Right forelimb (tissue), 1 donor: ENCODE results near the gene VPS37D.
"Not testable (repeated sequence)": the region's sequence is repeated elsewhere in the genome, so short reads cannot be mapped to it uniquely, and the experiment has no call there.

Experiments
- DNase-seq: peaks from one replicate; pipeline ENCODE4 v3.0.0-alpha.2; 2018

The VPS37D gene

GRCh38 chr7:73646785-73647724 lies 20.6 kb upstream of the VPS37D start:
- DNase-seq, result no peak

DNA sequence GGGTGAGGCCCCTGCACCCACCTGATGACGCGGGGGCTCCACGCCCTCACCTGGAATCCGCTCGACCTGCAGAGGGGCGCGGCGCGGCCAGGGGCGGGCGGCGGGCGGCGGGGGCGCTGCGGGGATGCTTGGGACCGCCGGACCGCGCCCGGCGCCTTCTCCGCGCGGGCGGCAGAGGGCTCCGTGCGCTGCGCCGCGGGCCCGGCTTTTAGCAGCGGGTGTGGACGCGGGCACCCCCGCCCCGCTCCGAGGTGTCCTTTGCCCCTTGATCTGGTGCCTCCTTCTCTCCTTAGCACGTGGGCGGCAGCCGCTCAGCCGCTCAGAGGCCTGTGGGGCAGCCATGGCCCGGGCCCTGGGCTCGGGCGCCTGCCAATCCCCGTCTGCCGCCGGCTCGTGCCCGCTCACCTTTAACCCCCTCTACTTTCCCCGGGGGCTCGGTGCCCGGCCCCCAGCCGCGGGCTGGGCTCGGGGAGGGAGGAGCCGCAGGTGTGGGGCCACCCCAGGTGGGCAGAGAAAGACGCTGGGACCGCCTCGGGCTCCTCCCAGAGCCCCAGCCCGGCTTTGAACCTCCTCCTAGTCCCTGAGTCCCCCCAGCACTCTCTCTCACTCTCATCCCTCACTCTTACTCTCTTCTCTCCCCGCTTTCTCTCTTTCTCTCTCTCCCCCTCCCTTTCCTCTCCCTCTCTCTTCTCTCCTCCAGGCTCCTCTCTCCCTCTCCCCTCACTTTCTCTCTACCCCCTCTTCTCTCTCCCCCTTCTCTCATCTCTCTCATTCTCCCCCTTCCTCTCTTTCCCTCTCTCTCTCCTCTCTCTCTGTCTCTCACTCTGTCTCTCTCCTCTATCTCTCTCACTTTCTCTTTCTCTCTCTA lies 19.7 kb upstream of the VPS37D start:
- no peak for DNase-seq

DNA sequence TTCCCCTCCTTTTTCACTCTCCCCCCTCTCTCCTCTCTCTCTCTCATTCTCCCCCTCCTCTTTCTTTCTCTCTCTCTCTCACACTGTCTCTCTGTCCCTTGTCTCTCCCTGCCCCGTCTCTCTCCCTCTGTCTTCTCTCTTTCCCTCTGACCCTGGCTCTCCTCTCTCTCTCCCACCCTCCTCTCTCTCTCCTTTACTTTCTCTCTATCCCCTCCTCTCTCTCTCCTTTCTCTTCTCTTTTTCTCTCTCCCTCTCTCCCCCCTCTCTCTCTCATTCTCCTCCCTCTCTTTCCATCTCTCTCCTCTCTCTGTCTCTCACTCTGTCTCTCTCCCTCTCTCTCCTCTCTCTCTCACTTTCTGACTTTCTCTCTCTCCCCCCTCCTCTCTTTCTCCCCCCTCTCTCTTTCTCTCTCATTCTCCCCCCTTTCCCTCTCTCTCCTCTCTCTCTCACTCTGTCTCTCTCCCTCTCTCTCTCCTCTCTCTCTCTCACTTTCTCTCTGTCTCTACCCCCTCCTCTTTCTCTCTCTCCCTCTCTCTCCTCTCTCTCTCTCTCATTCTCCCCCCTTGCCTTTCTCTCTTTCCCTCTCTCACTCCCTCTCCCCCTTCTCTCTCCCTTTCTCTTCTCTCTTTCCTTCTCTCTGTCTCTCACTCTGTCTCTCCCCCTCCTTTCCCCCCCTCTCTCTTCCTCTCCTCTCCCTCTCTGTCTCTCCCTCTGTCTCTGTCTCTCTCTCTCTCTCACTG lies 18.9 kb upstream of the VPS37D start:
- DNase-seq, result no peak

GRCh38 chr7:73649576-73649975 lies 18.1 kb upstream of the VPS37D start:
- no peak for DNase-seq

DNA sequence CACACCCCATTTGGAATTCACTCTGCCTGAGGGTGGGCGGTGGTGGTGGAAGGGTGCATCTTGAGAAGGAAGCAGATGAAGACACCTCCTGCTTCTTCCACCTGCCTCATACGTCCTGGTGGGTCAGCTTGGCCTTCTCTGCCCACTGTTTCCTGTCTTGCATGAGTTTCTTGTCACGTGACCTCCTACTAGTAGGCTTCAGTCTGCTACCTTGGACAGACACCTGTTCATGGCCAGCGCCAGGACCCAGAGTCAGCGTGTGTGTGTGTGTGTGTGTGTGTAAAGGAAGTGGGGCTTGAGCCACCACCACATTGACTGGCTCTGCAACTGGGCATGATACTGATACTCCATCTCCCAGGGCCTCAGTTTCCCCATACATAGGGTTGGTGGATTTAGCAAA lies 17.1 kb upstream of the VPS37D start:
- DNase-seq, result no peak

- DNase-seq, result no peak
Observed at GRCh38 chr7:73652541-73652949, 15.1 kb upstream of the VPS37D start.

DNA sequence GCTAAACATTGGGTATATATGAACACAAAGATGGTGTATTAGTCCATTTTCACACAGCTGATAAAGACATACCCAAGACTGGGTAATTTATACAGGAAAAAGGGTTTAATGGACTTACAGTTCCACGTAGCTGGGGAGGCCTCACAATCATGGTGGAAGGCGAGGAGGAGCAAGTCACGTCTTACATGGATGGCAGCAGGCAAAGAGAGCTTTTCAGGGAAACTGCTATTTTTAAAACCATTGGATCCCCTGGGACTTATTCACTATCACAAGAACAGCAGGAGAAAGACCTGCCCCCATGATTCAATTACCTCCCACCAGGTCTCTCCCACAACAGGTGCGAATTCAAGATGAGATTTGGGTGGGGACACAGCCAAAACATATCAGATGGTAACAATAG lies 12.3 kb upstream of the VPS37D start:
- not testable (repeated sequence) for DNase-seq

GRCh38 chr7:73659983-73660382 lies 7.6 kb upstream of the VPS37D start:
- DNase-seq, result no peak

DNA sequence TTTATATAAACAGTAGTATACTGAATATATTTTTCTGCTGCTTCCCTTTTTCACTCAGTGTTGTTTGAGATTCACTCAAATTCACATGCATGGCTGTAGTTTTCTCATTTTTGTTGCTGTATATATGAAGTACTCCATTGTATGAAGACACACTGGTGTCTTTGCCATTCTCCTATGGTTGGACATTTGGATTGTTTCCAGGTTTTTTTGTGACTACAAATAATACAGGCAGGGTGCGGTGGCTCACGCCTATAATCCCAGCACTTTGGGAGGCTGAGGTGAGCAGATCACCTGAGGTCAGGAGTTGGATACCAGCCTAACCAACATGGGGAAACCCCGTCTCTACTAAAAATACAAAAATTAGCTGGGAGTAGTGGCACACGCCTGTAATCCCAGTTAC lies 7.0 kb upstream of the VPS37D start:
- not testable (repeated sequence) for DNase-seq

GRCh38 chr7:73663033-73663432 lies 4.6 kb upstream of the VPS37D start:
- no peak for DNase-seq

- no peak for DNase-seq
Observed at GRCh38 chr7:73668103-73668885, 663 bp downstream of the VPS37D start.

GRCh38 chr7:73668886-73669230 lies 1.2 kb downstream of the VPS37D start:
- DNase-seq, result no peak

DNA sequence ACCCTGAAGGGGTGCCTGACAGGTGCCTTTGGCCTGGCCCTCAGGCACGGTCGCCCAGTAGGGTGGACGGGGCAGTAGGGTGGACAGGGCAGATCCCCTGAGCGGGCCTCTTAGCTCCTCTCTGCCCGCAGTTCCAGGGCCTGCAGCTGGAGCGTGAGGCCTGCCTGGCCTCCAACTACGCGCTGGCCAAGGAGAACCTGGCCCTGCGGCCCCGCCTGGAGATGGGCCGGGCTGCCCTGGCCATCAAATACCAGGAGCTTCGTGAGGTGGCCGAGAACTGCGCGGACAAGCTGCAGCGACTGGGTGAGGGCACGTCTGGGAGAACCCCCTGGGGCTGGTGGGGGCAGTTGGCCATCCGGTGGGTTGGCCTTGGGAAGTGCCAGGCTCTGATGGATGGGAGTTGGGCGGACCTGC lies 1.7 kb downstream of the VPS37D start:
- no peak for DNase-seq

DNA sequence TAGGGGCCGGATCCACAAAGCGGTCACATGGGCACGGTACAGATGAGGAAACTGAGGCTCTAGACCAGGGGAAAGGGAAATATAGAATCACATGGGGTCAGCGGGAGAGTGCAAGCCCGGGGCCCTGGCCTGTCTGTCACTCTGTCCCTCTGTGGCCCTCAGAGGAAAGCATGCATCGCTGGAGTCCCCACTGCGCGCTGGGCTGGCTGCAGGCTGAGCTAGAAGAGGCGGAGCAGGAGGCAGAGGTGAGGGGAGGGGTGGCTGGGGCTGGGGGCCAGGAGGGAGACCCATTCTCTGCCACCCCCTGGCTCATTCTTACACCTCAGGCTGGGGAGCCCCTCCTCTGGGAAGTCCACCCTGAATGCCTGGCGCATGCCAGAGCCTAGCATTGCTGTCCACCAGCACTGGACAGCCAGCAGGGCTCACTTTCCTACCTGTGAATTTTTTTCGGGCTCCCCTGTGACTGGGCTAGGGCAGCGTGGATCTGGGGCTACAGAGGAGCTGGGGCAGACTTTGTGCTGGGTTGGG lies 2.3 kb downstream of the VPS37D start:
- no peak for DNase-seq

- no peak for DNase-seq
Observed at GRCh38 chr7:73671322-73671661, 3.7 kb downstream of the VPS37D start.

- no peak for DNase-seq
Observed at GRCh38 chr7:73671857-73672445, 4.3 kb downstream of the VPS37D start.

GRCh38 chr7:73674468-73675124 lies 7.0 kb downstream of the VPS37D start:
- DNase-seq, result no peak

GRCh38 chr7:73676062-73676461 lies 8.4 kb downstream of the VPS37D start:
- not testable (repeated sequence) for DNase-seq

- DNase-seq, result no peak
Observed at GRCh38 chr7:73678862-73679261, 11.2 kb downstream of the VPS37D start.

DNA sequence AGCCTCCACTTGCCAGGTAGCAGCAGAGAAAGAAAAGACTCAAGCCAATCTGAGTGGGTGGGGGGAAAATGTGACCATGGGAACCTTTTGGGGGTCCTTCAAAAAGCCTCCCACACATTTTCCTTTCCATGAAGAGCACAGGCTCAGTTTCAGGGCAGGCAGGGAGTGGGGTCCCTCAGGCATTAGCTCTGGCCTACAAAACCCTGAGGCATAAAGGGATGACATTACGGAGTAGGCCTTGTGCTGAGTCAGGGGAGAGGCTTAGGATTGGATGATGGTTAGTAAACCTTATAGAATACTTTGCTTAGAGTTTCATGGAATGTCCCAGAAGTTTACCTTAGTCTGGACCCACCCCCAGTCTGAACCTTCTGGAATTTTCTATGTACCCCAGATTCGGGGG lies 12.1 kb downstream of the VPS37D start:
- no peak for DNase-seq

- no peak for DNase-seq
Observed at GRCh38 chr7:73680501-73680900, 12.9 kb downstream of the VPS37D start.
